IMR-90 (cell line): ENCODE measurements around the gene RFXANK. TPM values are rescaled to one million over a fixed set of nuclear protein-coding genes. Genes with fewer than 3 reads are reported as not detected.

Source experiments
- ATAC-seq: fragments of 200-7000 bp; cut with Tn5 transposase; 2 replicates; pipeline ENCODE4 v1.9.1; 2020; ENCODE audit warnings: low read depth, mild to moderate bottlenecking, moderate library complexity
- BruUV-seq: library from RNA; stranded (reverse); fragments of 400-500 nt; replicated peaks from 2 replicates; lab custom pipeline; 2021; lab: Mats Ljungman, UMichigan
- CTCF ChIA-PET: fragments of 300-600 bp; formaldehyde crosslinking; extraction: SDS; loops from one replicate; lab custom pipeline; 2021; ENCODE audit warnings: antibody characterized with exemption; lab: Yijun Ruan, JAX
- POLR2A ChIA-PET: fragments of 300-600 bp; sonication (Branson Sonifier 250); formaldehyde crosslinking; loops from one replicate; lab custom pipeline; 2022; ENCODE audit warnings: antibody characterized with exemption; ENCODE audit not compliant: unreplicated experiment; lab: Charles Lee
- DNase-seq: peaks from one replicate; pipeline ENCODE4 v3.0.0; 2013
- H2AFZ ChIP-seq: replicated peaks from 2 replicates; pipeline ENCODE3; 2013; ENCODE audit warnings: low read length, mild to moderate bottlenecking; ENCODE audit not compliant: poor library complexity
- H2AK5ac ChIP-seq: 2 replicates; pipeline ENCODE4 v1.6.1; 2013; ENCODE audit warnings: low read depth, low read length, inconsistent platforms
- H2AK9ac ChIP-seq: replicated peaks from 2 replicates; pipeline ENCODE3; 2013; ENCODE audit warnings: mild to moderate bottlenecking, low read depth, low read length, moderate library complexity; ENCODE audit not compliant: poor library complexity
- H2BK120ac ChIP-seq: 2 replicates; pipeline ENCODE4 v1.6.1; 2013; ENCODE audit warnings: low read depth, low read length, inconsistent platforms
- H2BK15ac ChIP-seq: 3 replicates; pipeline ENCODE4 v1.6.1; 2013; ENCODE audit warnings: low read depth, low read length, inconsistent platforms
- H2BK20ac ChIP-seq: 2 replicates; pipeline ENCODE4 v1.6.1; 2013; ENCODE audit warnings: low read depth, mild to moderate bottlenecking, inconsistent platforms, low read length, moderate library complexity
- H2BK5ac ChIP-seq: 2 replicates; pipeline ENCODE4 v1.6.1; 2013; ENCODE audit warnings: mild to moderate bottlenecking, low read depth, low read length, inconsistent platforms; ENCODE audit not compliant: poor library complexity, severe bottlenecking
- H3K14ac ChIP-seq: replicated peaks from 2 replicates; pipeline ENCODE4 v1.6.1; 2013; ENCODE audit warnings: low read depth, low read length, inconsistent platforms
- H3K18ac ChIP-seq: 2 replicates; pipeline ENCODE4 v1.6.1; 2013; ENCODE audit warnings: low read depth, low read length, control low read depth
- H3K23ac ChIP-seq: 2 replicates; pipeline ENCODE4 v1.6.1; 2013; ENCODE audit warnings: low read depth, low read length, inconsistent platforms
- H3K27ac ChIP-seq: 2 replicates; pipeline ENCODE4 v1.5.1; 2013; ENCODE audit warnings: mild to moderate bottlenecking, control low read depth, low read length; ENCODE audit not compliant: insufficient read depth
- H3K27me3 ChIP-seq: 2 replicates; pipeline ENCODE4 v1.6.1; 2013; ENCODE audit warnings: low read length; ENCODE audit not compliant: control insufficient read depth, insufficient read depth
- H3K36me3 ChIP-seq: 2 replicates; pipeline ENCODE4 v1.6.1; 2013; ENCODE audit warnings: low read length, mixed read lengths; ENCODE audit not compliant: control insufficient read depth, insufficient read depth
- H3K4ac ChIP-seq: 2 replicates; pipeline ENCODE4 v1.6.1; 2013; ENCODE audit warnings: low read depth, low read length, inconsistent platforms
- H3K4me1 ChIP-seq: 2 replicates; pipeline ENCODE4 v1.6.1; 2013; ENCODE audit warnings: low read length, mixed read lengths; ENCODE audit not compliant: control insufficient read depth, insufficient read depth
- H3K4me2 ChIP-seq: 2 replicates; pipeline ENCODE4 v1.6.1; 2013; ENCODE audit warnings: low read depth, mild to moderate bottlenecking, control low read depth, low read length, moderate library complexity
- H3K4me3 ChIP-seq: 2 replicates; pipeline ENCODE4 v1.5.1; 2013; ENCODE audit warnings: low read depth, mild to moderate bottlenecking, control low read depth, low read length, moderate library complexity; ENCODE audit not compliant: insufficient read depth
- H3K56ac ChIP-seq: 2 replicates; pipeline ENCODE4 v1.6.1; 2013; ENCODE audit warnings: low read length, inconsistent platforms; ENCODE audit not compliant: insufficient read depth; ENCODE audit errors: extremely low read depth
- H3K79me1 ChIP-seq, 2 experiments: 2 replicates each; pipeline ENCODE4 v1.6.1; 2013; ENCODE audit warnings: low read length in 2 of 2, inconsistent platforms in 1 of 2, low read depth in 1 of 2
- H3K9ac ChIP-seq: 2 replicates; pipeline ENCODE4 v1.6.1; 2013; ENCODE audit warnings: low read depth, low read length, control low read depth
- H3K9me1 ChIP-seq: 2 replicates; pipeline ENCODE4 v1.6.1; 2013; ENCODE audit warnings: low read length, inconsistent platforms; ENCODE audit not compliant: insufficient read depth
- H3K9me3 ChIP-seq: 2 replicates; pipeline ENCODE4 v1.6.1; 2013; ENCODE audit warnings: low read length; ENCODE audit not compliant: control insufficient read depth, insufficient read depth
- H4K20me1 ChIP-seq: 2 replicates; pipeline ENCODE4 v1.6.1; 2013; ENCODE audit warnings: low read length, inconsistent platforms; ENCODE audit not compliant: insufficient read depth
- H4K5ac ChIP-seq: 2 replicates; pipeline ENCODE4 v1.6.1; 2013; ENCODE audit warnings: mild to moderate bottlenecking, low read depth, low read length, control low read depth
- H4K8ac ChIP-seq, 2 experiments: 2 replicates each; pipeline ENCODE4 v1.6.1; 2013; ENCODE audit warnings: low read depth in 2 of 2, low read length in 2 of 2, control low read depth in 1 of 2, inconsistent platforms in 1 of 2
- H4K91ac ChIP-seq: 2 replicates; pipeline ENCODE4 v1.6.1; 2013; ENCODE audit warnings: low read depth, low read length, inconsistent platforms; ENCODE audit not compliant: insufficient read depth
- FOS ChIP-seq: fragments of 150-350 bp; IDR thresholded peaks from 2 replicates; pipeline ENCODE4 v1.6.1; 2016; ENCODE audit warnings: low read depth, low read length
- MAFK ChIP-seq: IDR thresholded peaks from 2 replicates; pipeline ENCODE4 v1.6.1; 2012; ENCODE audit warnings: low read depth, low read length, improper control_type of control experiment
- NFE2L2 ChIP-seq: fragments of 150-350 bp; IDR thresholded peaks from 2 replicates; pipeline ENCODE4 v1.6.1; 2016; ENCODE audit warnings: low read depth, mild to moderate bottlenecking, low read length
- RAD21 ChIP-seq: IDR thresholded peaks from 2 replicates; pipeline ENCODE4 v1.6.1; 2012; ENCODE audit warnings: low read length, improper control_type of control experiment
- RCOR1 ChIP-seq: IDR thresholded peaks from 2 replicates; pipeline ENCODE4 v1.6.1; 2012; ENCODE audit warnings: mild to moderate bottlenecking, low read length, improper control_type of control experiment; ENCODE audit not compliant: insufficient replicate concordance
- RFX5 ChIP-seq: IDR thresholded peaks from 2 replicates; pipeline ENCODE4 v1.8.0; 2012; ENCODE audit warnings: low read depth, mild to moderate bottlenecking, low read length, moderate library complexity
- WGBS, 2 experiments: methylation state at CpG; one replicate each; pipeline versions ENCODE4 v1.1.5 to v1.1.7; 2013; ENCODE audit warnings: missing lambda C conversion rate in 2 of 2; ENCODE audit not compliant: insufficient read length in 1 of 2; ENCODE audit errors: extremely low coverage in 2 of 2; 5-methylcytosine and 5-hydroxymethylcytosine counted together
- dilution Hi-C: fragments of 300-500 bp; cut with HindIII; formaldehyde crosslinking; loops from one replicate; pipeline ENCODE4 v1.14.3; 2018; ENCODE audit warnings: low sequenced_read_pairs; ENCODE audit not compliant: unreplicated experiment
- in situ Hi-C: fragments of 300-500 bp; cut with MboI; formaldehyde crosslinking; loops from 3 replicates; pipeline ENCODE4 v1.14.3; 2019; ENCODE audit warnings: low sequenced_read_pairs, inconsistent platforms, mixed read lengths
- intact Hi-C: fragments of 100-400 bp; cut with micrococcal nuclease; formaldehyde crosslinking; loops from 2 replicates; pipeline ENCODE4 v1.10.0; 2022
- polyA plus RNA-seq, 3 experiments: library from polyadenylated mRNA; depleted of rRNA; stranded (reverse); fragments of >200 nt; gene quantifications; 2 replicates each; pipeline ENCODE4 v1.2.3, GENCODE V29; 2012; ENCODE audit warnings: low replicate concordance in 1 of 3
- total RNA-seq: library from RNA; depleted of rRNA; stranded (reverse); fragments of >200 nt; gene quantifications from 2 replicates; pipeline ENCODE4 v1.2.3, GENCODE V29; 2012
- TF ChIP-seq, protein P1 (sequence below): fragments of 150-350 bp; IDR thresholded peaks from 2 replicates; pipeline ENCODE4 v1.6.1; 2016; ENCODE audit warnings: low read depth, mild to moderate bottlenecking, low read length, moderate library complexity, borderline replicate concordance
- TF ChIP-seq, protein P2 (sequence below): fragments of 150-350 bp; IDR thresholded peaks from 2 replicates; pipeline ENCODE4 v1.6.1; 2017; ENCODE audit warnings: mild to moderate bottlenecking, antibody characterized with exemption, low read length, low read depth

Gene RFXANK
- total and polyA plus RNA-seq, 2 of the 4 experiments (the other 2 are of a cell fraction) = 68.3 to 97.8 TPM

DNA sequence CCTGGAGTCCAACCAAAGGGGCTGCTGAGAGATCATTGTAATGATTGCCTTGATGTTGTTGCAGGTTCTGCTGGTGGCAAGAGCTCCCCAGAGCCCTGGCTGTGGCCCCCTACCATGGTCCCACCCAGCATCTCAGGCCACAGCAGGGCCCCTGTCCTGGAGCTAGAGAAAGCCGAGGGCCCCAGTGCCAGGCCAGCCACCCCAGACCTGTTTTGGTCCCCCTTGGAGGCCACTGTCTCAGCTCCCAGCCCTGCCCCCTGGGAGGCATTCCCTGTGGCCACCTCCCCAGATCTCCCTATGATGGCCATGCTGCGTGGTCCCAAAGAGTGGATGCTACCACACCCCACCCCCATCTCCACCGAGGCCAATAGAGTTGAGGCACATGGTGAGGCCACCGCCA lies 35.2 kb downstream of the RFXANK start:
- Histone ChIP-seq H4K20me1 (no peaks in the 10 kb centered on the region), H3K4ac (no peak overlapping the region), H2BK120ac (no peak overlapping the region), H3K27me3 (peaks cover 20% of the 10 kb centered on the region), H3K4me1 (no peaks in the 10 kb centered on the region), H4K91ac (no peak overlapping the region), H3K27ac (no peak overlapping the region), H2BK5ac (no peak overlapping the region), H3K36me3 (no peaks in the 10 kb centered on the region), H2BK20ac (no peak overlapping the region), H2AK5ac (no peak overlapping the region), H2AK9ac (no peak overlapping the region), H3K18ac (no peak overlapping the region), H4K8ac (no peak overlapping the region), H3K23ac (no peak overlapping the region), H3K9me3 (no peaks in the 10 kb centered on the region), H2AFZ (no peak overlapping the region), H3K56ac (no peak overlapping the region), H3K4me2 (no peak overlapping the region), H3K9me1 (no peaks in the 10 kb centered on the region), H2BK15ac (no peak overlapping the region), H3K14ac (no peak overlapping the region), H3K9ac (no peak overlapping the region), H3K79me1 (no peaks in the 10 kb centered on the region), H4K5ac (no peak overlapping the region), H3K4me3 (no peak overlapping the region)
- DNase-seq = no peak
- in situ Hi-C loops = no loop called here
- POLR2A ChIA-PET = no interaction called here
- dilution Hi-C loops = no loop called here
- BruUV-seq = no TSS peak
- CTCF ChIA-PET = no interaction called here
- intact Hi-C loops = no loop called here
- no peak for ATAC-seq
- TF ChIP-seq, protein P1, sequence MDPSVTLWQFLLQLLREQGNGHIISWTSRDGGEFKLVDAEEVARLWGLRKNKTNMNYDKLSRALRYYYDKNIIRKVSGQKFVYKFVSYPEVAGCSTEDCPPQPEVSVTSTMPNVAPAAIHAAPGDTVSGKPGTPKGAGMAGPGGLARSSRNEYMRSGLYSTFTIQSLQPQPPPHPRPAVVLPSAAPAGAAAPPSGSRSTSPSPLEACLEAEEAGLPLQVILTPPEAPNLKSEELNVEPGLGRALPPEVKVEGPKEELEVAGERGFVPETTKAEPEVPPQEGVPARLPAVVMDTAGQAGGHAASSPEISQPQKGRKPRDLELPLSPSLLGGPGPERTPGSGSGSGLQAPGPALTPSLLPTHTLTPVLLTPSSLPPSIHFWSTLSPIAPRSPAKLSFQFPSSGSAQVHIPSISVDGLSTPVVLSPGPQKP = no peak
- TF ChIP-seq MAFK = no peak
- TF ChIP-seq RAD21 = no peak
- no peak for TF ChIP-seq RFX5
- TF ChIP-seq, protein P2, sequence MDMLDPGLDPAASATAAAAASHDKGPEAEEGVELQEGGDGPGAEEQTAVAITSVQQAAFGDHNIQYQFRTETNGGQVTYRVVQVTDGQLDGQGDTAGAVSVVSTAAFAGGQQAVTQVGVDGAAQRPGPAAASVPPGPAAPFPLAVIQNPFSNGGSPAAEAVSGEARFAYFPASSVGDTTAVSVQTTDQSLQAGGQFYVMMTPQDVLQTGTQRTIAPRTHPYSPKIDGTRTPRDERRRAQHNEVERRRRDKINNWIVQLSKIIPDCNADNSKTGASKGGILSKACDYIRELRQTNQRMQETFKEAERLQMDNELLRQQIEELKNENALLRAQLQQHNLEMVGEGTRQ = no peak
- TF ChIP-seq NFE2L2 = no peak
- no peak for TF ChIP-seq RCOR1
- no peak for TF ChIP-seq FOS
- WGBS, 2 experiments = no CpG with 5 or more reads among the region's 4 CpGs
